ENCODE data around the gene GRID1.
A peak's percentile ranks its signal among the peaks of the same experiment; 100 is the strongest.

The GRID1 gene

GRCh38 chr10:85557077-85557476, 809.5 kb downstream of the GRID1 start:
- DNase-seq (ENCODE audit: low read depth in 2 of 2): peak; percentile 5 to 9
- no peak overlapping the region for H3K4me3 ChIP-seq (replicated peaks in 1 of 2; ENCODE audit: low read depth in 2 of 2, low read length in 2 of 2)
- TF ChIP-seq, protein P1, sequence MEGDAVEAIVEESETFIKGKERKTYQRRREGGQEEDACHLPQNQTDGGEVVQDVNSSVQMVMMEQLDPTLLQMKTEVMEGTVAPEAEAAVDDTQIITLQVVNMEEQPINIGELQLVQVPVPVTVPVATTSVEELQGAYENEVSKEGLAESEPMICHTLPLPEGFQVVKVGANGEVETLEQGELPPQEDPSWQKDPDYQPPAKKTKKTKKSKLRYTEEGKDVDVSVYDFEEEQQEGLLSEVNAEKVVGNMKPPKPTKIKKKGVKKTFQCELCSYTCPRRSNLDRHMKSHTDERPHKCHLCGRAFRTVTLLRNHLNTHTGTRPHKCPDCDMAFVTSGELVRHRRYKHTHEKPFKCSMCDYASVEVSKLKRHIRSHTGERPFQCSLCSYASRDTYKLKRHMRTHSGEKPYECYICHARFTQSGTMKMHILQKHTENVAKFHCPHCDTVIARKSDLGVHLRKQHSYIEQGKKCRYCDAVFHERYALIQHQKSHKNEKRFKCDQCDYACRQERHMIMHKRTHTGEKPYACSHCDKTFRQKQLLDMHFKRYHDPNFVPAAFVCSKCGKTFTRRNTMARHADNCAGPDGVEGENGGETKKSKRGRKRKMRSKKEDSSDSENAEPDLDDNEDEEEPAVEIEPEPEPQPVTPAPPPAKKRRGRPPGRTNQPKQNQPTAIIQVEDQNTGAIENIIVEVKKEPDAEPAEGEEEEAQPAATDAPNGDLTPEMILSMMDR (IDR thresholded peaks at IDR 0.05; ENCODE audit: low read depth, low read length): no peak
